T-helper 1 cell (primary cell): Measurements from ENCODE around the gene E2F3.
"Not testable (repeated sequence)": the region's sequence is repeated elsewhere in the genome, so short reads cannot be mapped to it uniquely, and the experiment has no call there.

Experiments used
- DNase-seq, 5 donors: peaks; one replicate each; pipeline ENCODE4 v3.0.0-alpha.2; 2012 to 2020

Gene E2F3

GRCh38 chr6:20472748-20473147 lies 71.1 kb downstream of the E2F3 start:
- no peak for DNase-seq

- no peak for DNase-seq
These were observed 71.8 kb downstream of the E2F3 start for GRCh38 chr6:20473518-20473917.

GRCh38 chr6:20474874-20475542 lies 73.3 kb downstream of the E2F3 start:
- DNase-seq: no peak

- DNase-seq: no peak
These were observed 74.9 kb downstream of the E2F3 start for GRCh38 chr6:20476501-20477043.

GRCh38 chr6:20477485-20477884 lies 75.8 kb downstream of the E2F3 start:
- no peak for DNase-seq

- no peak for DNase-seq
These were observed 77.4 kb downstream of the E2F3 start for GRCh38 chr6:20479060-20479459.

GRCh38 chr6:20479526-20479925 lies 77.8 kb downstream of the E2F3 start:
- no peak for DNase-seq

- DNase-seq: no peak
These were observed 79.6 kb downstream of the E2F3 start for GRCh38 chr6:20481281-20481680.

- no peak for DNase-seq
These were observed 82.3 kb downstream of the E2F3 start for GRCh38 chr6:20483887-20484497.

- DNase-seq: no peak
These were observed 85.0 kb downstream of the E2F3 start for GRCh38 chr6:20486641-20487040.

GRCh38 chr6:20487669-20488375 lies 86.1 kb downstream of the E2F3 start:
- no peak for DNase-seq

- no peak for DNase-seq
These were observed 88.9 kb downstream of the E2F3 start for GRCh38 chr6:20490591-20490990.

- no peak for DNase-seq
These were observed 90.4 kb downstream of the E2F3 start for GRCh38 chr6:20492099-20492498.

- no peak for DNase-seq
These were observed 95.7 kb downstream of the E2F3 start for GRCh38 chr6:20497216-20498040.

- DNase-seq: no peak
These were observed 96.3 kb downstream of the E2F3 start for GRCh38 chr6:20498041-20498385.

GRCh38 chr6:20509212-20509611 lies 107.5 kb downstream of the E2F3 start:
- no peak for DNase-seq

GRCh38 chr6:20511852-20512251 lies 110.2 kb downstream of the E2F3 start:
- DNase-seq: no peak

GRCh38 chr6:20525208-20525607 lies 123.5 kb downstream of the E2F3 start:
- DNase-seq: not testable (repeated sequence)

GRCh38 chr6:20529086-20529448 lies 127.4 kb downstream of the E2F3 start:
- DNase-seq: peak in 1 of 5 donors; percentile 65

GRCh38 chr6:20532881-20533280 lies 131.2 kb downstream of the E2F3 start:
- no peak for DNase-seq

GRCh38 chr6:20533746-20534294 lies 132.1 kb downstream of the E2F3 start:
- peak in 1 of 5 donors; percentile 6 for DNase-seq
